Lung (tissue), 12 donors: ENCODE measurements around the gene TRPC4. TPM values are rescaled to one million over a fixed set of nuclear protein-coding genes. Genes with fewer than 3 reads are reported as not detected.

Experiments
- ATAC-seq: fragments of 200-7000 bp; cut with Tn5 transposase; one replicate; pipeline ENCODE4 v1.9.1; 2020; ENCODE audit warnings: moderate number of reproducible peaks; ENCODE audit not compliant: insufficient read depth, low FRiP score
- DNase-seq, 3 donors: peaks; one replicate each; pipeline ENCODE4 v3.0.0-alpha.2; 2013 to 2017
- H3K27ac ChIP-seq, 2 donors: one replicate each; pipeline ENCODE4 v1.5.1; 2013; ENCODE audit warnings: mild to moderate bottlenecking in 2 of 2, moderate library complexity in 2 of 2, control low read depth in 1 of 2, inconsistent platforms in 1 of 2, low read depth in 1 of 2, low read length in 1 of 2
- H3K27me3 ChIP-seq, 3 donors: one replicate each; pipeline ENCODE4 v1.5.1; 2013; ENCODE audit warnings: low read length in 2 of 3; ENCODE audit not compliant: control insufficient read depth in 3 of 3, insufficient read depth in 3 of 3
- H3K36me3 ChIP-seq, 4 donors: one replicate each; pipeline ENCODE4 v1.5.1; 2013; ENCODE audit warnings: low read length in 4 of 4, mild to moderate bottlenecking in 1 of 4, moderate library complexity in 1 of 4; ENCODE audit not compliant: control insufficient read depth in 4 of 4, insufficient read depth in 4 of 4
- H3K4me1 ChIP-seq, 5 donors: one replicate each; pipeline ENCODE4 v1.5.1; 2013; ENCODE audit warnings: low read length in 5 of 5, mild to moderate bottlenecking in 2 of 5, moderate library complexity in 1 of 5; ENCODE audit not compliant: control insufficient read depth in 5 of 5, insufficient read depth in 5 of 5
- H3K4me3 ChIP-seq: one replicate; pipeline ENCODE4 v1.5.1; 2013; ENCODE audit warnings: mild to moderate bottlenecking, control low read depth, moderate library complexity
- H3K9ac ChIP-seq, 2 donors: one replicate each; pipeline ENCODE4 v1.5.1; 2013; ENCODE audit warnings: low read length in 2 of 2, control low read depth in 1 of 2; ENCODE audit not compliant: insufficient read depth in 1 of 2
- H3K9me3 ChIP-seq, 4 donors: one replicate each; pipeline ENCODE4 v1.5.1; 2013; ENCODE audit warnings: low read length in 3 of 4, mild to moderate bottlenecking in 1 of 4, moderate library complexity in 1 of 4; ENCODE audit not compliant: control insufficient read depth in 4 of 4, insufficient read depth in 3 of 4
- WGBS, 2 donors: extraction: QIAGEN DNeasy Blood & Tissue Kit; methylation state at CpG; one replicate each; pipeline ENCODE4 v1.1.7; 2013; 5-methylcytosine and 5-hydroxymethylcytosine counted together
- polyA plus RNA-seq, 2 donors: library from polyadenylated mRNA; stranded (reverse); fragments of 200-250 nt; gene quantifications; one replicate each; pipeline ENCODE4 v1.2.1, GENCODE V29; 2013
- total RNA-seq, 2 donors: library from RNA; depleted of rRNA in 1 of 2; stranded (reverse); fragments of >200 nt in 1 of 2; gene quantifications; one replicate each; pipeline ENCODE4 v1.2.1, GENCODE V29; 2014 to 2021
- TF ChIP-seq, protein P1 (sequence below): IDR thresholded peaks from 2 replicates; pipeline ENCODE4 v1.5.1; 2012; ENCODE audit warnings: mild to moderate bottlenecking; ENCODE audit errors: control extremely low read depth, extremely low read depth
- donor health status: control.
- donor health status: control.
- donor health status: Bipolar disorder and iron deficiency.
- donor health status: healthy.
- donor health status: DM: yes; HTN: yes; CAD: no.

The TRPC4 gene
- total and polyA plus RNA-seq, 4 donors = 0.28 to 3.1 (median 0.94) TPM

DNA sequence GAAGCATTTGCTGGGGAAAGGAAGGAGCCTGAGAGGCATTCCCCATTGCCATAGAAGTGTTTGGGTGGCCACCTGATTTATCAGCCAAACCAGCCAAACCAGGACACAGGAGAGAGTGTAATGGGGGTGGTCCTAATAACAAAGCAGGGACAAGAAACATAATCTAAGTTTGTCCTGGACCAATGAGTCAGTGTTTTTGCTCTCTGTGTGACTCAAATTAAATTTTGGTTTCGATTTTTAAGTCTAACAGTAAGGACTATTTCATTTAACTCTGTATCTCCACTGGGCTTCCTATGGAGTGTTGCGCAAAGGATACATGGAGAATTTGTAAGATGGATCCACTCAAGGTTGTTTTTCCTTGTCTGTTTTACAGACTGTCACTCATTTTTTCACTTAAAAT is 19.5 kb upstream of the TRPC4 start:
- ATAC-seq (no peak), DNase-seq (no peak)
- 75 to 78% methylated on average over 2 of the region's 2 CpGs for WGBS, 2 donors
- Histone ChIP-seq H3K9ac (no peak overlapping the region), H3K4me1 (no peaks in the 10 kb centered on the region), H3K27ac (no peak overlapping the region), H3K36me3 (no peaks in the 10 kb centered on the region), H3K9me3 (no peaks in the 10 kb centered on the region), H3K4me3 (no peak overlapping the region), H3K27me3 (no peaks in the 10 kb centered on the region)
- TF ChIP-seq, protein P1, sequence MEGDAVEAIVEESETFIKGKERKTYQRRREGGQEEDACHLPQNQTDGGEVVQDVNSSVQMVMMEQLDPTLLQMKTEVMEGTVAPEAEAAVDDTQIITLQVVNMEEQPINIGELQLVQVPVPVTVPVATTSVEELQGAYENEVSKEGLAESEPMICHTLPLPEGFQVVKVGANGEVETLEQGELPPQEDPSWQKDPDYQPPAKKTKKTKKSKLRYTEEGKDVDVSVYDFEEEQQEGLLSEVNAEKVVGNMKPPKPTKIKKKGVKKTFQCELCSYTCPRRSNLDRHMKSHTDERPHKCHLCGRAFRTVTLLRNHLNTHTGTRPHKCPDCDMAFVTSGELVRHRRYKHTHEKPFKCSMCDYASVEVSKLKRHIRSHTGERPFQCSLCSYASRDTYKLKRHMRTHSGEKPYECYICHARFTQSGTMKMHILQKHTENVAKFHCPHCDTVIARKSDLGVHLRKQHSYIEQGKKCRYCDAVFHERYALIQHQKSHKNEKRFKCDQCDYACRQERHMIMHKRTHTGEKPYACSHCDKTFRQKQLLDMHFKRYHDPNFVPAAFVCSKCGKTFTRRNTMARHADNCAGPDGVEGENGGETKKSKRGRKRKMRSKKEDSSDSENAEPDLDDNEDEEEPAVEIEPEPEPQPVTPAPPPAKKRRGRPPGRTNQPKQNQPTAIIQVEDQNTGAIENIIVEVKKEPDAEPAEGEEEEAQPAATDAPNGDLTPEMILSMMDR = no peak

DNA sequence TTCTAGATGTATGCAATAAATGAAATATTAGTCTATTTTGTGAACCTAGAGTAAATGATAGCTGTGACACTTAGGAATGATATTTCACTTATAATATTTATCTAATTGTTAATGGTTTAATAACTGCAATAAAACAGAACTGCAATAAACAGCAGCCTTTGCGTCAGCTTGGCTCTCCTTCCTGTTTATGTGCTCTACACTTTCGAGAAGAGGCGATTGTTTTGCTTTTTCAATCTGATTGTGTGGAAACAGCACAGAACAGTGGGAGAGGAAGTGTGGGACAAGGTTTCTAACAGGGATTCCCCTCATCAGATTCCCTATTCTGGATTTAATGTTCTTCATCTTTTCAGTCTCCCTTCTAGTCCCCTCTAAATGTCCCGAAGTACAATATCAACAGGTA is 17.3 kb upstream of the TRPC4 start:
- no peaks in the 10 kb centered on the region for H3K9me3 ChIP-seq
- WGBS, 2 donors = 44 to 56% methylated on average over 4 of the region's 4 CpGs
- H3K27ac ChIP-seq = no peak overlapping the region
- TF ChIP-seq, protein P1 = no peak
- H3K27me3 ChIP-seq = no peaks in the 10 kb centered on the region
- DNase-seq (no peak), ATAC-seq (no peak)
- no peaks in the 10 kb centered on the region for H3K4me1 ChIP-seq
- H3K9ac ChIP-seq = no peak overlapping the region
- H3K4me3 ChIP-seq = no peak overlapping the region
- no peaks in the 10 kb centered on the region for H3K36me3 ChIP-seq

DNA sequence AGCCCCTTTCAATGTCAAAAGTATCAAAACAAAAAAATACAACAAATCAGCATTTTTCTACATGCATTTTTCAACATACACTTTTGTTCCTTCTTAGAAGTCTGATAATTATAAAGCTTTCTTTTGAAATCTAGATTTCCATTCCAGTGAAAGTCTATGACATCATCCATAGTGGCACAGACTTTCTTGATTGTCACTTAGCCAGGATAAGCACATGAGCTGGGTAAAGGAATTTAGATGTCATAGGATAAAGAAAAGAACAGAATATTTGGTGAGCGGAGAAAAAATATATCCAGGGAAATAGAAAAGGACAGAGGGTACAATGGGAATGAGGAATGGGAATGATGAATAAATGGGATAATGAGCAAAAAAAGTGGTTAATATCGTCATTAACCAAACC is 15.1 kb upstream of the TRPC4 start:
- Histone ChIP-seq H3K9ac (no peak overlapping the region), H3K27me3 (no peaks in the 10 kb centered on the region), H3K4me1 (no peaks in the 10 kb centered on the region), H3K27ac (no peak overlapping the region), H3K4me3 (no peak overlapping the region), H3K36me3 (no peaks in the 10 kb centered on the region), H3K9me3 (no peaks in the 10 kb centered on the region)
- DNase-seq (no peak), ATAC-seq (no peak)
- TF ChIP-seq, protein P1 = no peak
- WGBS, 2 donors = 91 to 94% methylated on average over 2 of the region's 2 CpGs

DNA sequence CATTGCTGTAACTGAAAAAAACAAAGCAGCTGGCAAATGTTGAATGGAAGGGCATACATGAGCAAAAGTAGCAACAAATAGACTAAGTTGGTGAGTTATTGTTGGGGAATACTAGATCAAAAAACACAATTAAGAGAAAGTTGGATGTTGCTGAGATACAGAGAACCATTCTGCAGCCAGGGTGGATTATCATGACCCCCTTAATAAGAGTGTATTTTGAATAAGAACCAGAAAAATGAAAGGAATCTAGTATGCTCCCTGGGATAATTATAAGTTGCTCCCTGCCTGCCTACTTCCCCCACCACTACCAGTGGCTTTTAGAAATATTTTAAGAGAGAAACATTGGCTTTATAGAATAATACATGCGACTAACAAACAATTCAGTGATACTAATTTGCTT is 14.5 kb upstream of the TRPC4 start:
- Histone ChIP-seq H3K9me3 (no peaks in the 10 kb centered on the region), H3K27ac (no peak overlapping the region), H3K27me3 (no peaks in the 10 kb centered on the region), H3K36me3 (no peaks in the 10 kb centered on the region), H3K9ac (no peak overlapping the region), H3K4me3 (no peak overlapping the region), H3K4me1 (no peaks in the 10 kb centered on the region)
- TF ChIP-seq, protein P1 = no peak
- WGBS, 2 donors = 87 to 94% methylated on average over 1 of the region's 1 CpG
- ATAC-seq (no peak), DNase-seq (no peak)
